Cardiac muscle cell (in vitro differentiated cells and primary cell): ENCODE measurements around the gene ZFAND2A. TPM values are rescaled to one million over a fixed set of nuclear protein-coding genes. Genes with fewer than 3 reads are reported as not detected.

Experiments used
- DNase-seq, 2 donors: peaks; one replicate each; pipeline versions ENCODE4 v3.0.0 to v3.0.0-alpha.2; 2010 to 2017; ENCODE audit warnings: low read depth in 1 of 2, low spot score in 1 of 2
- H3K27ac ChIP-seq: fragments of 200-600 bp; sonication (generic); 2 replicates; pipeline ENCODE4 v1.5.1; 2016
- H3K27me3 ChIP-seq: fragments of 200-600 bp; sonication (generic); 2 replicates; pipeline ENCODE4 v1.6.0; 2016; ENCODE audit warnings: control low read depth
- H3K36me3 ChIP-seq: fragments of 200-600 bp; sonication (generic); 2 replicates; pipeline ENCODE4 v1.5.1; 2016; ENCODE audit warnings: control low read depth
- H3K4me1 ChIP-seq: fragments of 200-600 bp; sonication (generic); 2 replicates; pipeline ENCODE4 v1.8.1; 2017; ENCODE audit warnings: low read depth, mild to moderate bottlenecking, mixed run types
- H3K4me3 ChIP-seq: fragments of 200-600 bp; sonication (generic); 2 replicates; pipeline ENCODE4 v1.5.1; 2016; ENCODE audit warnings: mild to moderate bottlenecking
- H3K9me3 ChIP-seq: fragments of 200-600 bp; sonication (generic); 2 replicates; pipeline ENCODE4 v1.5.1; 2017; ENCODE audit warnings: low read depth, mild to moderate bottlenecking, control low read depth
- polyA plus RNA-seq: library from polyadenylated mRNA; unstranded; fragments of >200 nt; fragmentation: Nextera tagmentation; extraction: Ambion mirVana; gene quantifications from 2 replicates; pipeline ENCODE4 v1.2.1, GENCODE V29; 2016
- total RNA-seq: library from RNA; depleted of rRNA; stranded (reverse); fragments of >200 nt; gene quantifications from 2 replicates; pipeline ENCODE4 v1.2.3, GENCODE V29; 2016
- TF ChIP-seq, protein P1 (sequence below): IDR thresholded peaks from 2 replicates; pipeline ENCODE4 v1.5.1; 2012; ENCODE audit warnings: low read depth, mild to moderate bottlenecking, low read length

Gene ZFAND2A
- total and polyA plus RNA-seq, 2 experiments from 2014 or later: 6.0 to 24.6 TPM

GRCh38 chr7:1114088-1114487 is 45.9 kb downstream of the ZFAND2A start:
- Histone ChIP-seq H3K9me3 (no peaks in the 10 kb centered on the region), H3K27me3 (no peaks in the 10 kb centered on the region), H3K4me3 (no peak overlapping the region), H3K36me3 (no peaks in the 10 kb centered on the region), H3K27ac (no peak overlapping the region), H3K4me1 (no peaks in the 10 kb centered on the region)
- TF ChIP-seq, protein P1, sequence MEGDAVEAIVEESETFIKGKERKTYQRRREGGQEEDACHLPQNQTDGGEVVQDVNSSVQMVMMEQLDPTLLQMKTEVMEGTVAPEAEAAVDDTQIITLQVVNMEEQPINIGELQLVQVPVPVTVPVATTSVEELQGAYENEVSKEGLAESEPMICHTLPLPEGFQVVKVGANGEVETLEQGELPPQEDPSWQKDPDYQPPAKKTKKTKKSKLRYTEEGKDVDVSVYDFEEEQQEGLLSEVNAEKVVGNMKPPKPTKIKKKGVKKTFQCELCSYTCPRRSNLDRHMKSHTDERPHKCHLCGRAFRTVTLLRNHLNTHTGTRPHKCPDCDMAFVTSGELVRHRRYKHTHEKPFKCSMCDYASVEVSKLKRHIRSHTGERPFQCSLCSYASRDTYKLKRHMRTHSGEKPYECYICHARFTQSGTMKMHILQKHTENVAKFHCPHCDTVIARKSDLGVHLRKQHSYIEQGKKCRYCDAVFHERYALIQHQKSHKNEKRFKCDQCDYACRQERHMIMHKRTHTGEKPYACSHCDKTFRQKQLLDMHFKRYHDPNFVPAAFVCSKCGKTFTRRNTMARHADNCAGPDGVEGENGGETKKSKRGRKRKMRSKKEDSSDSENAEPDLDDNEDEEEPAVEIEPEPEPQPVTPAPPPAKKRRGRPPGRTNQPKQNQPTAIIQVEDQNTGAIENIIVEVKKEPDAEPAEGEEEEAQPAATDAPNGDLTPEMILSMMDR: no peak
- no peak for DNase-seq

- no peak overlapping the region for H3K27ac ChIP-seq
- H3K36me3 ChIP-seq: no peaks in the 10 kb centered on the region
- DNase-seq: no peak
- TF ChIP-seq, protein P1: no peak
- H3K4me1 ChIP-seq: no peaks in the 10 kb centered on the region
- no peaks in the 10 kb centered on the region for H3K27me3 ChIP-seq
- no peak overlapping the region for H3K4me3 ChIP-seq
- H3K9me3 ChIP-seq: no peaks in the 10 kb centered on the region
Measured at GRCh38 chr7:1113548-1113885, 46.5 kb downstream of the ZFAND2A start.

GRCh38 chr7:1112625-1113547 is 47.1 kb downstream of the ZFAND2A start:
- no peaks in the 10 kb centered on the region for H3K4me1 ChIP-seq
- TF ChIP-seq, protein P1: no peak
- H3K36me3 ChIP-seq: no peaks in the 10 kb centered on the region
- H3K4me3 ChIP-seq: no peak overlapping the region
- H3K9me3 ChIP-seq: no peaks in the 10 kb centered on the region
- no peaks in the 10 kb centered on the region for H3K27me3 ChIP-seq
- H3K27ac ChIP-seq: no peak overlapping the region
- no peak for DNase-seq

DNA sequence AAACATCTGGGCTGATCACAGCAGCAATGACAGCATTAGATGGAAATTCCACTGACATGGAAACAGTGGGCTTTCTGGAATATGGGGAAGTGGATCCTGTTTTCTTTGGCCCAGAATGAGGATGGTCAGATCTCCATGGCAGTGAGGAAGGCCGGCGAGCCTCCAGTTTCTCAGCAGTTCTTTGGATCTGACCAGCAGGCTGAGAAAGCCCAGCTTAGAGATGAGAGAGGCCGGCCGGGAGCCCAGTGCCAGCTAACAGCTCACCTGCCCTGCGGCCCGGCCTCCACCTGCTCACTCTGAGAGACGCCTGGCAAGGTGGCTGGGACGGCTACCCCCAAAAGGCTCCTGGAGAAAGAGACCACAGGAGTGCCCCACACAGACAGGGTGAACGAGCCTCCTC is 47.9 kb downstream of the ZFAND2A start:
- Histone ChIP-seq H3K27ac (no peak overlapping the region), H3K4me3 (no peak overlapping the region), H3K4me1 (no peaks in the 10 kb centered on the region), H3K27me3 (no peaks in the 10 kb centered on the region), H3K36me3 (no peaks in the 10 kb centered on the region), H3K9me3 (no peaks in the 10 kb centered on the region)
- peak in 1 of 2 donors; percentile 17 for DNase-seq
- TF ChIP-seq, protein P1: no peak

DNA sequence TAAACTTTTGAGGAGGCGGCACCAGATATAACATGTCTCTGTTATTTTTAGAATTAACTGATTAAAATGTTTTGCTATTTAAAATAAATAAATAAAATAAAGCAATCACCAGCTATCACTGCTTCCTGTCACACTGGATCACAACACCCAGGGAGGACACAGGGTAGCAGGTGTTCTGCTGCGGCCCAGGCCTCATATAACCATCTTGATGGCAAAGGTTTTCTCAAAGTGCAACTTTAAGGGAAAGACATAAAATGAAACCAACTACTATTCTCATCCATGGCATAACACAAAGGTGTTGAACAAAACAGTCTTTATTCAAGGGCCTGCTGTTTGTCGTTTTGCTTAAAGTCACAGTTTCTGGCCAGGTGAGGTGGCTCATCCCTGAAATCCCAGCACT is 48.8 kb downstream of the ZFAND2A start:
- TF ChIP-seq, protein P1: no peak
- no peak overlapping the region for H3K27ac ChIP-seq
- H3K36me3 ChIP-seq: no peaks in the 10 kb centered on the region
- H3K4me3 ChIP-seq: no peak overlapping the region
- H3K4me1 ChIP-seq: no peaks in the 10 kb centered on the region
- H3K9me3 ChIP-seq: no peaks in the 10 kb centered on the region
- no peak for DNase-seq
- no peaks in the 10 kb centered on the region for H3K27me3 ChIP-seq
